Kasumi-1 (cell line): ENCODE results near the gene ELAVL4.
A peak's percentile ranks its signal among the peaks of the same experiment; 100 is the strongest.

Source experiments
- DNase-seq, 2 experiments: peaks; one replicate each; lab custom pipeline; 2025; lab: John Stamatoyannopoulos, UW

The ELAVL4 gene

GRCh38 chr1:50179639-50180038 is 70.9 kb downstream of the ELAVL4 start:
- DNase-seq, result no peak

- no peak for DNase-seq
Measured at GRCh38 chr1:50180367-50180766, 71.6 kb downstream of the ELAVL4 start.

- DNase-seq, result no peak
Measured at GRCh38 chr1:50181027-50181663, 72.4 kb downstream of the ELAVL4 start.

- peak; percentile 1 to 5 for DNase-seq
Measured at GRCh38 chr1:50183378-50184133, 74.8 kb downstream of the ELAVL4 start.

GRCh38 chr1:50189369-50189768 is 80.6 kb downstream of the ELAVL4 start:
- DNase-seq, result no peak

- DNase-seq, result no peak
Measured at GRCh38 chr1:50193002-50193401, 84.3 kb downstream of the ELAVL4 start.

- DNase-seq, result no peak
Measured at GRCh38 chr1:50195205-50195604, 86.5 kb downstream of the ELAVL4 start.

- DNase-seq, result no peak
Measured at GRCh38 chr1:50196081-50196480, 87.4 kb downstream of the ELAVL4 start.

GRCh38 chr1:50197216-50197615 is 88.5 kb downstream of the ELAVL4 start:
- DNase-seq, result no peak

GRCh38 chr1:50208315-50208714 is 99.6 kb downstream of the ELAVL4 start:
- no peak for DNase-seq

- no peak for DNase-seq
Measured at GRCh38 chr1:50208756-50209155, 100.0 kb downstream of the ELAVL4 start.

GRCh38 chr1:50209749-50210148 is 101.0 kb downstream of the ELAVL4 start:
- DNase-seq, result no peak

GRCh38 chr1:50213505-50213904 is 104.8 kb downstream of the ELAVL4 start:
- no peak for DNase-seq

- DNase-seq, result no peak
Measured at GRCh38 chr1:50214717-50215116, 106.0 kb downstream of the ELAVL4 start.

GRCh38 chr1:50218344-50219120 is 109.8 kb downstream of the ELAVL4 start:
- DNase-seq, result no peak

- DNase-seq, result no peak
Measured at GRCh38 chr1:50228871-50229384, 120.2 kb downstream of the ELAVL4 start.

GRCh38 chr1:50231209-50231608 is 122.5 kb downstream of the ELAVL4 start:
- DNase-seq, result no peak

GRCh38 chr1:50232336-50232735 is 123.6 kb downstream of the ELAVL4 start:
- no peak for DNase-seq

- no peak for DNase-seq
Measured at GRCh38 chr1:50236656-50237055, 127.9 kb downstream of the ELAVL4 start.

GRCh38 chr1:50237056-50237455 is 128.3 kb downstream of the ELAVL4 start:
- no peak for DNase-seq

GRCh38 chr1:50243939-50244338 is 135.2 kb downstream of the ELAVL4 start:
- DNase-seq, result no peak

GRCh38 chr1:50246869-50247268 is 138.1 kb downstream of the ELAVL4 start:
- no peak for DNase-seq

- no peak for DNase-seq
Measured at GRCh38 chr1:50251702-50252101, 143.0 kb downstream of the ELAVL4 start.
